H7 (cell line): Measurements from ENCODE around the gene TMEM253. TPM values are rescaled to one million over a fixed set of nuclear protein-coding genes. Genes with fewer than 3 reads are reported as not detected.

Experiments used
- DNase-seq: peaks from one replicate; pipeline ENCODE4 v3.0.0; 2012
- H3K27me3 ChIP-seq: 2 replicates; pipeline ENCODE4 v1.6.0; 2011; ENCODE audit warnings: mild to moderate bottlenecking, low read length; ENCODE audit not compliant: control insufficient read depth, insufficient read depth
- H3K36me3 ChIP-seq: replicated peaks from 2 replicates; pipeline ENCODE4 v1.5.1; 2011; ENCODE audit warnings: low read length; ENCODE audit not compliant: control insufficient read depth, insufficient read depth
- H3K4me3 ChIP-seq: 2 replicates; pipeline ENCODE4 v1.5.1; 2011; ENCODE audit warnings: low read depth, mild to moderate bottlenecking, control low read depth, low read length, moderate library complexity; ENCODE audit not compliant: insufficient read depth
- total RNA-seq: library from RNA; depleted of rRNA; stranded (reverse); fragments of >200 nt; shearing (Covaris generic); gene quantifications from 2 replicates; pipeline ENCODE4 v1.2.3, GENCODE V29; 2014; rRNA removed

TMEM253 gene
- total RNA-seq = 0.31 and 0.78 TPM in 2 replicates

DNA sequence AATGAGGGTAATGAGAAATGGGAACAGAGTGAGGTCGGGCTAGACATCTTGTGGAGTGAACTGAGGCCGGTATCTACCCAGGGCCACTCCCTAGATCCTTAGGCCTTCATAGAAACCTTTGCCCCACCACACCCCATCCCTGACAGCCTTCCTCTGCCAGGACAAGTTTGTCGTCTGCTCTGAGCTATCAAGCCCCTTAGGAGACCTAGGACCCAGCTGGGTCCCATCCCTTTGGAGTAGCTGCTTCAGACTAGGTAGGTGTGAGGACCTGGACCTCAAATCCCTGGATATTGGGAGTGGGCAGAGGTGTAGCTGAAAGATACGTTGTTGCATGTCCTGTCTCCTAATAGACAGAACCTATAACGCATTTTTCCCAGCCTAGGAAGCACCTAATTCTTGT is at the start of gene TMEM253:
TMEM253 (plus strand) TSS at position 136 of the 400 bp plus-strand sequence. CDS start 278 bp downstream, outside the sequence.
- DNase-seq = no peak
- no peak within 1 kb of the TSS for H3K4me3 ChIP-seq

DNA sequence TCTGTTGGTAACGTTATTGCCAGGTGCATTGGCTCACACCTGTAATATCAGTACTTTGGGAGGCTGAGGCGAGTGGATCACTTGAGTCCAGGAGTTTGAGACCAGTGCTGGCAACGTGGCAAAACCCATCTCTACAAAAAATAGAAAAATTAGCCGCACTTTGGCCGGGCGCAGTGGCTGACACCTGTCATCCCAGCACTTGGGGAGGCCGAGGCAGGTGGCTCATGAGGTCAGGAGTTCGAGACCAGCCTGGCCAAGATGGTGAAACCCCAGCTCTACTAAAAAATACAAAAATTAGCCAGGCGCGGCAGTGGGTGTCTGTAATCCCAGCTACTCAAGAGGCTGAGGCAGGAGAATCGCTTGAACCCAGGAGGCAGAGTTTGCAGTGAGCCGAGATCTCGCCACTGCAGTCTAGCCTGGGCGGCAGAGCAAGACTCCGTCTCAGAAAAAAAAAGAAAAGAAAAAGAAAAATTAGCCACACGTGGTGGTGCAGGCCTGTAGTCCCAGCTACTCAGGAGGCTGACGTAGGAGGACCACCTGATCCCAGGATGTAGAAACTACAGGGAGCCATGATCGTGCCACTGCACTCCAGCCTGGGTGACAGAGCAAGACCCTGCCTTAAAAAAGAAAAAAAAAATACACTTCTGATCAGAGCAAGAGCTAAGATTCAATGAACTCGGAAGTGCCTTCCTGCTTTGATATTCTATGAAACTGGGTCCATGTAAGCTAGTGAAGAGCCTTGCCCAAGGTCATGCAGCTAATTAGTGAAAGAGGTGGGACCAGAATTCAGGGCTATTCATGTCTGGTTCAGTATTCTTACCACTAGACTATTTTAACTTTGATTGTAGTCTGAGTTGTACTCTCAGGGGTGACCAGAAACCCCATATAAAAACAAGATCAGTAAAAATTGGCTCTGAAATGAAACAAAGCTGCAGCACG is 47.4 kb upstream of the TMEM253 start:
- Histone ChIP-seq H3K36me3 (no peaks in the 10 kb centered on the region), H3K4me3 (no peak overlapping the region), H3K27me3 (no peaks in the 10 kb centered on the region)
- DNase-seq = no peak

More for the DNA sequence above, at the start of gene TMEM253:
- Histone ChIP-seq H3K27me3 (no peaks in the 10 kb centered on the region), H3K36me3 (no peaks in the 10 kb centered on the region)

DNA sequence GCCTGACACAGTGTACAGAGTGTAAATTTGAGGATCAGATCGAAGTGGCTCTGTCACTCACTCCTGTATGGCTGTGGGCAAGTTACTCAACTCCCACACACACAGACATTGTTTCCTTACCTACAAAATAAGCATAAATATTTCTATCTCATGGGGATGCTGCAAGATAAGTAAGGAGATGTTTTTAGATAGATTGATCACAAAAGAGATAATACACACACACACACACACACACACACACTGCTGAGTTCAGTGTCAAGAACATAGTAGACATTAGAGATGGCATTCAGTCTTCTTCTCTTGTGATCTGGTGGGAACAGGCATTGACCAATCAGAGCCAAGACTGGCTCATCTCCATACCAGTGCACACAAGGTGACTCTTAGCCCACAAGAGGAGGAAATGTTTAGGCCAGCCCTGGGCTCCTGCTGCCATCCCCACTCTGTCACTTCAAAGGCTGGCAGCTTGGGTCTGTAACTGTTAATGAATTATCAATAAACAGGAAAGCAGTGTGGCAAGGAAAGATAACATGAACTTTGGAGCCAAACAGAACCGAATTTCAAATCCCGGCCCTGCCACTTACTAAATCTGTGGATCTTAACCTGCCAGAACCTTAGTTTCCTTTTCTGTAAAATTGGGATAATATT is 46.6 kb upstream of the TMEM253 start:
- DNase-seq = peak; percentile 48
- Histone ChIP-seq H3K36me3 (no peaks in the 10 kb centered on the region), H3K27me3 (no peaks in the 10 kb centered on the region), H3K4me3 (no peak overlapping the region)

DNA sequence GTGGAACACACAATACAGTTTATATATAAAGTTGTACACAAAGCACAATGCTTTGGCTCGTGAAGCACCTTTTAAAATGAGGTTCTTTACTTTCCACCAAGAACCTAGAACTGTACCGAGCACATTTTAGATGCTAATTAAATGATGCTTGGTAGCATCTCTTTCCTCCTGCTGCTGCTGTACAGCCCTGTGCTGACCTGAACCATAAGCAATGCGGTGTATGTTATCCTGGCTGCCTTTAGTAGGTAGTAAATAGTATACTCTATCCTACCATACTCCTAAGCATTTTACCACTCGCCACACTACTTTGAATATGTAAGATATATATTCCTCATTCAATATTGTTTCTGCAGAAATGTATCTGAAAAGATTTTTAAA is 46.1 kb upstream of the TMEM253 start:
- Histone ChIP-seq H3K4me3 (no peak overlapping the region), H3K36me3 (no peaks in the 10 kb centered on the region), H3K27me3 (no peaks in the 10 kb centered on the region)
- no peak for DNase-seq

DNA sequence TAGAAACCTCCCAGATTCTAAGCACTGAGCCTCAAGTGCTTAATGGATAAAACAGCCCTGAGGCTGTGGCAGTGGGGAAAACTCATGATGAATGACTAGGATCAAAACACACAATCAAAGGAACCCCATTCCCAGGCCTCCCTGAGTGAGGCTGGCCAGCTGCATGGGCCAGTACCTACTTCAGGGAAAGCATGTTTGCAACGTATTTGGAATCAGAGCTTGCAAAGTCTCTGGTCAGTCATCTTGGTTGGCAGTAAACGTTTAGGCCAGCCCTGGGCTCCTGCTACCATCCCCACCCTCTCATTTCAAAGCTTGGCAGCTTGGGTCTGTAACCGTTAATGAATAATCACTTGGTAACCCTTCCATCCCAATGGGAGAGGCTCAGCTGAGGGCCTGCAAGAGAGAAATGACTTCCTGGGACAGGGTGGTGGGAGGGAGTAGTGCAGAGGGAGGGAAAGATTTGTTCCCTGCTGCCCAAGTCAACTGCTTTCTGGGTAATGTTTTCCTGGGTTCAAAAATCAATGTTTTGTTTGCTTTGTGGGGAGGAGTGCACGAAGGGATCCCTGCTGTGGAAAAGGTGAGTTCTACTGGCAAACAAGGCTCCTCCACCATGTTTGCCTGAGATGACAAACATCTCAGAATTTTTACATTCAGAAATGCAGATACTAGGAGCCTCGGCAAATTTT is 45.3 kb upstream of the TMEM253 start:
- no peak overlapping the region for H3K4me3 ChIP-seq
- DNase-seq = peak; percentile 44
- no peaks in the 10 kb centered on the region for H3K27me3 ChIP-seq
- no peaks in the 10 kb centered on the region for H3K36me3 ChIP-seq

DNA sequence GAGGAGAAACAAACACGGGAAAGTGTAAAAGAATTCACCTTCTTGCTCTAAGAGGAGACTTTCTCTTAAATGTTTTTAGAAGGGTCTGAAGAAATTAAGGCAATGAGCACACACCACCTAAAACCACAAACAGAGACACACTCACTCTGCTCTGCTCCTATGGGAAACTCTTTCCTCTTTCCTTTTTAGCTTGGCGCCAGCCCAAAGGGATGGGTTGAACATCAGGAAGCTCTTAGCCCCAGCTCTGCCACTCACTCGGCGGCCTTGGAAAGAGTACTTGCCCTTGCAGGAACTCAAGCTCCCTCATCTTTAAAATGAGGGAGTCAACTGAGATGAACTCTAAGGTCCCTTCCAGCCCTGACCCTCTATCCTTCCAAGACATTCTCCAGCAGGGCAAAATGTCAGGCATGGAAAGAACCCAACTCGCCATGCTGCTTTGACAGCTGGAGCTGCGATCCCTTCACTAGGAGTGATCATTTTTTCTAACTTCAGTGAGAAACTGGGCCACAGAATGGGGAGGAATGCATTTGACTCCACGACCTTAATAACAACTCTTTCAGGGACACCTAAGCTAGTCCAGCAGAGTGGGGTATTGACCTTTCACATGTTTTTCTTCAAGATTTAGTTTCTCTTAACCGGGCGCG is 44.2 kb upstream of the TMEM253 start:
- Histone ChIP-seq H3K4me3 (no peak overlapping the region), H3K36me3 (no peaks in the 10 kb centered on the region), H3K27me3 (no peaks in the 10 kb centered on the region)
- DNase-seq = no peak

DNA sequence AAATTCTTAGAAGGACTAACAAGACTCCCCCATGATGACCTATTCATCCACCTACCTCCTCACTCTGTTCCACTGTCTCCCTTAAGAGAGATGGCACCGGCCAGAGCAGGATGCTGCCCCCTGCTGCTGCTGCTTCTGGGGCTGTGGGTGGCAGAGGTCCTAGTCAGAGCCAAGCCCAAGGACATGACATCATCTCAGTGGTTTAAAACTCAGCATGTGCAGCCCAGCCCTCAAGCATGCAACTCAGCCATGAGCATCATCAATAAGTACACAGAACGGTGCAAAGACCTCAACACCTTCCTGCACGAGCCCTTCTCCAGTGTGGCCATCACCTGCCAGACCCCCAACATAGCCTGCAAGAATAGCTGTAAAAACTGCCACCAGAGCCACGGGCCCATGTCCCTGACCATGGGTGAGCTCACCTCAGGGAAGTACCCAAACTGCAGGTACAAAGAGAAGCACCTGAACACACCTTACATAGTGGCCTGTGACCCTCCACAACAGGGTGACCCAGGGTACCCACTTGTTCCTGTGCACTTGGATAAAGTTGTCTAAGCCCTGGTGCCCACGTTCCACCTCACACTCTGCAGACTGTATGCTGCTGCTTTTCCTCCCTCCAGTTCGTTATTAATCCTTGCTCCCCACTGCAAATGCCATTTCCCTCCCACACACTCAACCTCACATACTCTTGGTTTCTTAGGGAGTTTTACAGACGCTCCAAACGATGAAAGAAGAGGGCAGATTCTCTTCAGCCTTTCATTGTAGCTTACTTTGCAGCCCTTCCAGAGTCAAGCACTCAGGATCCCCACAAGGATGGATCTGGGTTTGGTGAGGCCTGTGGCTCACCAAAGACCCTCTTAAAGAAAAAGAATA is 42.8 kb upstream of the TMEM253 start, which contains the start of gene RNASE8:
RNASE8 (plus strand) TSS at position 20 of the 873 bp plus-strand sequence; CDS start at position 91, 71 bp downstream.
- Histone ChIP-seq H3K36me3 (no peaks in the 10 kb centered on the region), H3K4me3 (no peak within 1 kb of the TSS), H3K27me3 (no peaks in the 10 kb centered on the region)
- no peak for DNase-seq

DNA sequence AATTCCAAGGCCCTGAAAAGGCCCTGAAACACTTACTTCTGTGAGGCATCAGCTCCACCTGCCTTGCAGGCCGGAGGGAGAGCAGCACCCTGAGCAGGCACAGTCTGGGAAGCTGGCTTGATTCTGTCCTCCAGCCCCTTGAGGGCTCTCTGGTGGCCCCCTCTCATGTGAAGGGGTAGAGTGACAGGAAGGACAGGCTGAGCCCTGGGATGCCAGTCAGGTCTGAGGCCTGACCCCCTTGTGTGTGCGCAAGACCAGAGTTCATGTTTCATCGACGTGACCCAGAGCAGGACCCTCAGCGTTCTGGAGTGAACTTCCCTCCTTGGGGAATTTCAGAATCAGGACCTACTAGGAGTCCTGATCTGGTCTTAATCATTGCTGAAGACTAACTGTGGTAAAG is 42.0 kb upstream of the TMEM253 start:
- H3K27me3 ChIP-seq = no peaks in the 10 kb centered on the region
- H3K36me3 ChIP-seq = no peaks in the 10 kb centered on the region
- no peak for DNase-seq
- no peak overlapping the region for H3K4me3 ChIP-seq

DNA sequence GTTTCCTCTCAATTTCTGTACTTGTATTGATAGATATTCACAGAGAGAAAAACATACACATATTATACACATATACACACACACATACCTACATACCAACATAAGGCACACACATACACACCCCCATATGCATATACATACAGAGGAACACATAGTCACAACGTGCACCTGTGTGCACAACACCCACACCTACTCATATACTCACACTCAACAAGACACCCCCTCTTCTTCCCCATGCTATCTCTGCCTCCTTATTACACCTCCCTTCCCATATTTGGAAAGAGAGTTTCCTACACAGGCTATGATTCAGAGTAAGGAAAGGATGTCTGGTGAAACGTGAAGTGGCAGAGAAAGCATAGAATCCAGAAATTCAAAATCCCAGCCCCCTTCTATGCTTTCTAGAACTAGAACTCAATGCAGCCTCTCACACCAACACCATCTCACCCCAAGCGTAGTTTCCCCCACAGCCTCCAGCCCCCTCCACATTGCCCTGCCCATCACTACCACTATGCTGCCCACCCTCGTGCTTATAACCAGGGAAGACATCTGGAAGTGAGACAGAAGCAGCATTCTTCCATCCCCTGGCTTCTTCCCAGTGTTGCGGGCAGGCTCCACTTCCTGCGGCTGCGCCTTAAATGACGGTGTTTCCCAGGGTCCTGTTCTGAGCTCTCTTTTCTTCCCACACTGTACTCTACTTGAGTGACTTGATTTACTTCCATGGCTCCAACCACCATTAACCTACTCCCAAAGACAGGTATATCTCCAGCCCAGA is 40.8 kb upstream of the TMEM253 start:
- Histone ChIP-seq H3K27me3 (no peaks in the 10 kb centered on the region), H3K4me3 (no peak overlapping the region), H3K36me3 (no peaks in the 10 kb centered on the region)
- DNase-seq = no peak

DNA sequence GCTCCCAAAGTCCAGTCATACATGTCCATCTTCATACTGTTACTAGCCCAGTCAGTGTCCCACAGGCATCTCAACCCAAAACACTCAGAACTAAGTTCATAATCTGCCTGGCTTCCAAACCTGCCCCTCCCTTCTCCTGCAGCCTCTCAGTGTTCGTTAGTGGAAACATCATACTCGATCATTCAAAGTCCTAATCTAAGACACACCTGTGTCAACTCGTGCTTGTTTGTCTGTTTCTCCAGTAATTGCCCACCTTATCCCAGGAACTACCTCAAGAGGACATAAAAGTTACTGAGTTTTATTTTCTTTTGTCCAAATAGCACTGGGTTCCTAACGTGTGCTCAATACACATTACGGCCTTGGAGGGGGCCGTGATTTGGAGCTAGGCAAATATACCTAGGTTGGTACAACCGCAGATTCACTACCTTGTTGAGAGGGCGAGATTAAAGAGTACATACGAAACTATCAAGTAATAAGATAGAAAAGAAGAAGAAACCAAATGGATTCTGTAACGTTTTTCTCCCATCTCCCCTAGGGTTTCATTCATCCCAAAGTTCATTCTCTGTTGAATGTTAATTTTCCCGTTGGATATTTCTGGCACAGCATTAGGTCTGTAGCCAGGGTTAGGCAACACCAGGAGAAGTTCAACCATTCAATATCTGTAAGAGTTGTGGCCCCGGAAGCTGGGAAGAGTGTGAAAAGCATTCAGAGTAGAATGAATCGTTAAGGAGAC is 40.1 kb upstream of the TMEM253 start:
- Histone ChIP-seq H3K36me3 (no peaks in the 10 kb centered on the region), H3K4me3 (no peak overlapping the region), H3K27me3 (no peaks in the 10 kb centered on the region)
- no peak for DNase-seq

DNA sequence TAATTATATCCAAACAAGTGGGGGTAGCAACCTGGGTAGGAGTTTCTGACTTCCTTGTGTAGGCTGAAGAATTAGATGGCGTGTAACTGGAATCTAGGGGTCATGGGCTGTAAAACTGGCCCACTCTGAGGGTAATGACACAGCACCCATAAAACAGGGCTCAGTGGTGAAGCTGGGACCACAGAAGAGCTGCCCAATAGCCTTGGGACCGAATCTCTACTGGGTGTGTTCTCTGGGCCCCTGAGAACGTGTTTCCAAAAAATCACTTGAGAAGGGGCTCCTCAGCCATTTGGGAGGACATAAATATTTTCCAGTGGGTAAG is 39.6 kb upstream of the TMEM253 start:
- DNase-seq = no peak
- H3K4me3 ChIP-seq = no peak overlapping the region
- H3K36me3 ChIP-seq = no peaks in the 10 kb centered on the region
- H3K27me3 ChIP-seq = no peaks in the 10 kb centered on the region

DNA sequence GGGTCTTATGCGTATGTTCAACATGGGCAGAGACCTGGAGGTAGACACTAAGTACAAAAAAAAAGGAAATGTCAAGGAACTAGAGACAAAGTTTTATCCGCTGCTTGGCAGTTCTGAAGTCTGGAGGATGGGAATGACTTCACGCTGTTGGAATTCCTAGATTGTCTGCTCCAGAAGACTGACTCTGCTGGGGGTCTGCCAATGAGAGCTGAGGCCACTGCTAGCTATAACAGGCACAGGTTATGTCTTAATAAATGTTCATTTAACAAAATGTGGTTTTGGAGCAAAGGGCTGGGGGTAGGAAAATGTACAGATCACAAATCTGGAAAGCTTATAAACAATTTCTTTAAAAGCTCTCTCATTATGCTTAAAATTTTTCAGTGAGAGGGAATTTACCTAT is 37.4 kb upstream of the TMEM253 start:
- DNase-seq = peak; percentile 43
- Histone ChIP-seq H3K4me3 (no peak overlapping the region), H3K27me3 (no peaks in the 10 kb centered on the region), H3K36me3 (no peaks in the 10 kb centered on the region)
